Measurements from ENCODE around the gene NXF1. TPM values are rescaled to one million over a fixed set of nuclear protein-coding genes. Genes with fewer than 3 reads are reported as not detected.
A peak's percentile ranks its signal among the peaks of the same experiment; 100 is the strongest.

The NXF1 gene
- total and polyA plus RNA-seq, 2 of the 13 experiments (the other 11 are each of a cell fraction or from before 2014, with no cell fraction given), result 30.4 to 30.9 TPM

- 0 out of 2 replicates have a peak, but pooled peaks have one; percentile 22 for TF ChIP-seq HMGXB3 (CRISPR knock-in tag; IDR thresholded peaks at IDR 0.05; ENCODE audit: borderline replicate concordance)
- peak; percentile 19; the same call in 1 of the 2 replicates for TF ChIP-seq PATZ1 (CRISPR knock-in tag; IDR thresholded peaks at IDR 0.05)
- TF ChIP-seq ZHX1 (CRISPR knock-in tag; IDR thresholded peaks at IDR 0.05; ENCODE audit: low read depth), result no peak
- peak; percentile 63; the same call in 1 of the 2 replicates for TF ChIP-seq ZNF598 (CRISPR knock-in tag; IDR thresholded peaks at IDR 0.05; ENCODE audit: borderline replicate concordance)
- peak; percentile 63; the same call in 1 of the 2 replicates for TF ChIP-seq GATA4 (IDR thresholded peaks at IDR 0.05; ENCODE audit: borderline replicate concordance, low read depth)
- TF ChIP-seq AHDC1 (CRISPR knock-in tag; IDR thresholded peaks at IDR 0.05; ENCODE audit: borderline replicate concordance), result no peak
- TF ChIP-seq FOXA1 (IDR thresholded peaks at IDR 0.05), result no peak
- peak; percentile 33; the same call in 1 of the 2 replicates for TF ChIP-seq FOXA1 (CRISPR knock-in tag; IDR thresholded peaks at IDR 0.05)
- peak; percentile 85 for TF ChIP-seq KDM5B (CRISPR knock-in tag; IDR thresholded peaks at IDR 0.05; ENCODE audit: borderline replicate concordance)
- TF ChIP-seq CTCF (CRISPR knock-in tag; IDR thresholded peaks at IDR 0.05), result no peak
Observed at GRCh38 chr11:62831520-62832335, 26.5 kb upstream of the NXF1 start, which contains the start of gene STX5 (continued).
